ENCODE results near the gene GSTT2.
"Not testable (repeated sequence)": the region's sequence is repeated elsewhere in the genome, so short reads cannot be mapped to it uniquely, and the experiment has no call there.

- not testable (repeated sequence) for TF ChIP-seq POLR2A (IDR thresholded peaks at IDR 0.05); CTCF (IDR thresholded peaks at IDR 0.05 in 8 of 11, conservative IDR thresholded peaks at IDR 0.05 in 3 of 11)
Observed at GRCh38 chr22:23951383-23951782, 28.6 kb upstream of the GSTT2 start.
